ENCODE data around the gene CSNK1D. TPM values are rescaled to one million over a fixed set of nuclear protein-coding genes. Genes with fewer than 3 reads are reported as not detected.

CSNK1D gene
- total RNA-seq, 1 experiment from 2014 or later: 33.7 TPM

DNA sequence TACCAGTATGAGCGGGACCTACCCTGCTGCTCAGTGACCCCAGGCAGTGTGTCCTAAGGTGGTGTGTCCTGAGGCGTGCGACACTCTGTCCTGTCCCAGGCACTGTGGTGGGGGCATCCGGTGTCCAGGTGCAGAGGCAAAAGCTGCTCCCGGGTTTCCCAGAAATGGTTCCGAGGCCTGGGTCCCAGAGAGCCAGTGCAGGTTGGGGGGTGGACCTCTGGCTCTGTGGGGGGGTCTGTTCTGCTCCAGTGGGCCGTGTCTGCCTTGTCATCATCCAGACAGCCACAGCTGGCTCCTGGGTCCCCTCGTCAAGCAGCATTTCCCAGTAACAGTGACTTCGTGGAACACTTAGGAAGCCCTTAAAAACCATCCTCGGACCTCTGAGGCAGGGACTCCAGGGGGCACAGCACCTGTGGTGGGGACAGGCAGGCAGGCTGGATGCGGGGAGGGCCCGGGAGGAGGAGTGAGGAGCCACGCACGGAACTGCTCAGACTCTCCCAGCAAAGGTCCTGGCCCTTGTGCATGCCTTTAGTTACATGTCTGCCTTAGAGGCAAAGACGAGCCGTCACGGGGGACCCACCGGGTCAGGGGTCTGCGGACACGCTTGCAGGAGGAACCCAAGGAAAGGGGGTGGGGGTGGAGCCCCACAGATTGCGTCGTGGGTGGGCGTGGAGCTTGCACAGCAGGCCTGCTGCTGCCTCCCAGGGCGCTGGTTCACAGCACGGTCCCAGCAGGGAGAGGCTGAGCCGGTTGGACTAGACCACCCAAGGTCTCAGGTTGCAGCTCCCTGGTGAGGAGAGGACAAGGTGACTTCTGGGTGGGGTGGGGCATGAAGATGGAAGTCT, 39.1 kb downstream of the CSNK1D start:
- H3K36me3 ChIP-seq: peaks cover 88% of the 10 kb centered on the region
- no peak overlapping the region for H3K4me3 ChIP-seq
- peak; percentile 77 to 94 for DNase-seq (ENCODE audit: low read depth in 1 of 2, low spot score in 2 of 2)
- peaks cover 87% of the 10 kb centered on the region for H3K4me1 ChIP-seq (replicated peaks)
- no peaks in the 10 kb centered on the region for H3K9me3 ChIP-seq (replicated peaks)
- no peak overlapping the region for H3K27ac ChIP-seq
- no peaks in the 10 kb centered on the region for H3K27me3 ChIP-seq (replicated peaks)

DNA sequence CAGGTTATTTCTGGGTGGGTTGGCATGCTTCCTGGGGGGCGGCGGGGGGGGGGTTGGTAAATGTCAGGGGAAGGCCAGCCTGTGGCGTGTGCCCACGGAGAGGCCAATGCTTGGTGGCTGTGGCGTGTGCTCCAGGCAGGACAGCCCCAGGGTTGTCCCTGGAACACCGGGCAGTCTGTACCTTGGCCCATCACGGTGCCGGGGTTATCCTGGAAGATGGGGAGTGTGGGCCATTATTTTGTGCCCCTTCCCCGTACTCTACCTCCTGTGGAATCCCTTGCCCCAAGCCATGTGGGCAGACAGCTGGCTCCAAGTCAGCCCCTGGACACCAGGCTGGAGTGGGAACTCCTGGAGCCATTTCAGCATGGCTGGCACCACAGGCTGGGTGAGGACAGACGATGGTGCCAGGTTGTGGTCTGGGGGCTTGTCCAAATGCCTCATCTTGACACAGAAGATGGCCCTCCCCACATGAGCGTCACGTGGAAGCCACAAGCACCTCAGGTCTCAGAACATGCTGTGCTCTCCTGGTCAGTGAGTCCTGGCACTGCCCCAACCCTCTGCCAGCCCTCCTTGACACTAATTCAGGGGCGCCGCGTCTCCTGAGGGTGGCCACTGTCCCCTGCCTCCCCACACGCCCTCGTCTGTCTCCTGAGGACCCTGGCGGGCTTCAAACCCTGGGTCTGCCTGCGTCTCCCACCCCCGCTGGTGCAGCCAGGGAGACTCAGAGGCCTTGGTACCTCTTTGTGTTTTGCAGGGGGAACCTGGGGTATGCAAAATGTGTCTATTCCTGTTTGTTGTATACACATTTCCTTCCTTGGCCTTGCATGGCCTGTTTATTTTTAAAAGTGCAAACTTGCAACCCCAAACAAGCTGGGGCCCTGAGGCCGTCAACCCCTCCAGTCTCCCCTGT, 40.4 kb downstream of the CSNK1D start:
- Histone ChIP-seq H3K4me3 (no peak overlapping the region), H3K27me3 (replicated peaks) (no peaks in the 10 kb centered on the region), H3K4me1 (replicated peaks) (peaks cover 93% of the 10 kb centered on the region), H3K9me3 (replicated peaks) (peaks cover 4% of the 10 kb centered on the region), H3K27ac (no peak overlapping the region), H3K36me3 (peaks cover 83% of the 10 kb centered on the region)
- DNase-seq (ENCODE audit: low read depth in 1 of 2, low spot score in 2 of 2): no peak

DNA sequence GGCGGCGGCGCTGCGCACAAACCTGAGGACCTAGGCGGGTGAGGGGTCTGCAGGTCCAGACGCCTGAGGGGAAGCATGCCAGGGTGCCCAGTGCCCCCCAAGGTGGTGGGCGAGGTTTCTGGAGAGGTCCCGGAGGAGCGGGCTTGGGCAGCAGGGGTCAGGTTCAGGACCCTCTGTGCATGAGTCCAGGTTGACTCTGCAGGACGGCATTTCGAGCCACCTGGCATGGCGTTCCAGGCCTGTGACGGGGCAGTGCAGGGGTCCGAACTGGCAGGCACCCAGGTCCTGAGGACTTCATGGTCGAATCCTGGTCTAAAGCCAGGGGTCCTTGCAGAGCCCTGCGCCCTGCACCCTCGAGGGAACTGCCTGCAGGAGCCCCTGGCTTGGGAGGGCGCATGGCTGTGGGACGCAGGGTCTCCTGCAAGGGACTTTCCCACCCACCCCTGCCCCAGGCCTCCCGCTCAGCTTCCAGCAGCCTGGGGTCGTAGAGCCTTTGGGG, 41.1 kb downstream of the CSNK1D start:
- peaks cover 90% of the 10 kb centered on the region for H3K4me1 ChIP-seq (replicated peaks)
- peaks cover 76% of the 10 kb centered on the region for H3K36me3 ChIP-seq
- no peak for DNase-seq (ENCODE audit: low read depth in 1 of 2, low spot score in 2 of 2)
- H3K27ac ChIP-seq: no peak overlapping the region
- peak overlapping the region; percentile 98 for H3K4me3 ChIP-seq
- peaks cover 4% of the 10 kb centered on the region for H3K9me3 ChIP-seq (replicated peaks)
- H3K27me3 ChIP-seq (replicated peaks): no peaks in the 10 kb centered on the region

DNA sequence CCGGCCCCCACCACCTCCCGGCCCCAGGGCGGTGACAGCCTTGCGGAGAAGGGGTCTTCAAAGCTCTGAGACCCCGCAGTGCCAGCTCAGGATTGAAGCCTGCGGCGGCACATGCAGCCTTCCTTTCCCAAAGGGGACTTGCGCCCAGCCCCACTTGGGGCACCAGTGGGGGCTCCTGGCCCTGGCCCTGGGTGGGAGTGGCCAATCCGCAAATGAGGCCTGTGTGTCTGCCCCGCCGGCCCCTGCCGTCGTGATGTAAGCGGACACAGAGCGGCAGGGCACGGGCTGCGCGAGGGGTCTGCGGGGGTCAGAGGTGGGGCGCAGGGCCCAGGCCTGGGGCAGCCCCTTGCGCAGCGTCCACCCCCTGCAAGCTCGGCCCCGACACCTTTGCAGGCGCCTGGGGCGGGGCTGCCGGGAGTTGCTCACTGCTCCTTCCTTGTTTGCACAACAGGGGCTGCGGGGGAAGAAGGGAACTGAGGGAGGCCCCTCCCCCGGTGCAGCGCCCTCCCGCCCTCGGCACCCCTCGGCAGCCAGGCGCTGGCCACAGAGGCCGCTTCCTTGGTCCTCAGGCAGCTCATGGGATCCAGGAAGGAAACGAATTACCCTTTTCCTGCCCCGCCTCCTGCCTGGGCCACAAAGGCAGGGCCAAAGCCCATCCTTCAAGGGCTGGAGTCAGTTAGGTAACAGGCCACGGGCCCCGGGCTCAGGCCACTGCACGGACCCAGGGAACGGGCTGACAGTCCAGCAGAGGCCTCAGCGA, 41.8 kb downstream of the CSNK1D start:
- Histone ChIP-seq H3K4me1 (replicated peaks) (peaks cover 85% of the 10 kb centered on the region), H3K27me3 (replicated peaks) (no peaks in the 10 kb centered on the region), H3K36me3 (peaks cover 69% of the 10 kb centered on the region), H3K27ac (peak overlapping the region; percentile 41), H3K9me3 (replicated peaks) (peaks cover 4% of the 10 kb centered on the region), H3K4me3 (peak overlapping the region; percentile 98)
- DNase-seq (ENCODE audit: low read depth in 1 of 2, low spot score in 2 of 2): peak; percentile 71 to 84

DNA sequence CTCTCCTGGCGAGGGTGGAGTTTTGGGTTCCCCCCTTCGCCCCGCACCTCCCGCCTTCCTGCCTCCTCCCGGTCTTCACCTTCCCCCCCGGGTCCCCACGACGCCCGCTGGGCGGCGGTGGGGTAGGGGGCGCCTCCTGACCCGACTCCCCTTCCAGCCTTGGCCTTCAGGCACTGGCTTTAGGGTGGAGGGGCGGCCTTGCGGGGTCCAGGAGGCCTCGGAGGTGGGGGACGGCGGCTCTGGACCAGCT, 42.3 kb downstream of the CSNK1D start:
- H3K27ac ChIP-seq: peak overlapping the region; percentile 41
- peaks cover 4% of the 10 kb centered on the region for H3K9me3 ChIP-seq (replicated peaks)
- peak in 1 of 2 experiments; percentile 54 for DNase-seq (ENCODE audit: low read depth in 1 of 2, low spot score in 2 of 2)
- peaks cover 80% of the 10 kb centered on the region for H3K4me1 ChIP-seq (replicated peaks)
- H3K36me3 ChIP-seq: peaks cover 64% of the 10 kb centered on the region
- no peaks in the 10 kb centered on the region for H3K27me3 ChIP-seq (replicated peaks)
- H3K4me3 ChIP-seq: peak overlapping the region; percentile 98

DNA sequence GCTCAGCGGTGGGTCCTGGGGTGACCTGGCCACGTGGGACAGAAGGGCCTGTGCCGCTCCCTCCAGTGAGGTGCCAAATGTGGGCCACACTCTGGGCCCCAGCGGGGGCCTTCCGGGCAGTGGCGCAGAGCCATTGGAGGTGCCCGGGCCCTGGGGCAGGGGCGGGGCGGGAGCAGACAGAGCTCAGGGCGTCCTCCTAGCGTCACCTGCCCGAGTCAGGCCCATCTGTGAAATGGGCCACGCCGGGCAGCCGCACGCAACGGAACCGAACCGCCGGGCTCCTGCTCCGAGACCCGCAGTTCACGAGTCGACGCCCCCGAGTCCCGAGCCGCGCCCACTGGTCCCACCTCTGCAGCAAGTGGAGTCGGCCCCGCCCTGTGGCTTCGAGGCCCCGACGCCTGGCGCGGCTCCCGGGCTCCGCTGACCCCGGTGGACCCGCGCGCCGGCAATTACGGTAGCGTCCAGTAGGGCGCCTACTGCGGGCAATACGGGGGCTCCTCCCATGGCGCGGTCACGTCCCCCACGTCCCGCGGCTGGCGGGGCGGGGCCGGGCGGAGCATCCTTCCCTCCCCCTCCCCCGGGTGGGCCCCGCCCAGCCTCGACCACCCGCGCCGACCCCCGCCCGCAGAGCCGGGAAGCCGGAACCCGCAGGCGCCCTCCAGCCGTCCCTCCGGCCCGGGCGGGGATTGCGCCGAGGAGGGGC, 42.7 kb downstream of the CSNK1D start:
- H3K27ac ChIP-seq: peak overlapping the region; percentile 70
- H3K36me3 ChIP-seq: peaks cover 60% of the 10 kb centered on the region
- no peaks in the 10 kb centered on the region for H3K27me3 ChIP-seq (replicated peaks)
- peak overlapping the region; percentile 98 for H3K4me3 ChIP-seq
- peak; percentile 89 to 94 for DNase-seq (ENCODE audit: low read depth in 1 of 2, low spot score in 2 of 2)
- H3K4me1 ChIP-seq (replicated peaks): peaks cover 76% of the 10 kb centered on the region
- peaks cover 4% of the 10 kb centered on the region for H3K9me3 ChIP-seq (replicated peaks)

DNA sequence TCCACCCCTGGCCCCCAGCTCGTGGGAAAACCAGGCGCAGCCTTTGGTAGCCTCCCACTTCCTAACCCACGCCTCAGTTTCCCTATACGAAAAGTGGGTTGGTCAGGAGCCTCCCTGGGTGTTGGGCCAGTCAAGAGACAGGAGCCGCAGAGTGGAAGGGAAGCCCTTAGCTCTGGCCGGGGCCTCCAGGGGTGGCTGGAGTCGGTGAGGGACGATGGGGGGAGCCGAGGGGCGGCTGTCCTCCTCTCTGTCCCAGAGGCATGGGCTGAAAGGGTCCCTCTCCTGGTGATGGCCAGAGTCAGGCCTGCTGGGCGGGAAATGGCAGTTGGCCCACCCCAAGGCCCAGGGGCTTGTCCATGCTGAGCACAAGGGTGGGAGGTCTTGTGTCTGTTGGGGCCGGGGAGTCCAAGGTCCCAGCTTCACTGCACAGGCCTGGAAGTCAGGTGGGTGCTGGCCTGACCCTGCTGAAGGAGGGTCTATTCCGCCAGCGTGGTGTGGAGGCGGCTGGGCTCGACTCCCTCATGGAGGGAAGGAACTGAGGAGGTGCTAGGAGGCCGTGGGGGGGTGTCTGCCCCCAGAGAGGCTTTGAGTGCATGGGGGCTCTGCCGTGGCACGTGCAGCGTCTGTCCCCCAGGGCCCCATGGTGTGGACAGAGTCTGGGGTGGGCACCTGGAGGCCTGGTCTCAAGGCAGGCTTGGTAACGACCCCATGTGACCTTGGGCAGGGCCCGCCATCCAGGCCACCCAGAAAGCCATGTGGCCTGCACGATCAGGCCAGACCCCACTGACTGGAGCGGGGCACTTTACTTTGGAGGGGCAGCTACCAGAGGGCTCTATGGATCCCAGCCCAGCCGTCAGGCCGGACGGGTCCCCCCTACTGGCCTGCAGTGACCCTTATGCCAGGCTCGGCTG, 43.5 kb downstream of the CSNK1D start:
- DNase-seq (ENCODE audit: low read depth in 1 of 2, low spot score in 2 of 2): peak in 1 of 2 experiments; percentile 71
- H3K4me3 ChIP-seq: peak overlapping the region; percentile 98
- peaks cover 4% of the 10 kb centered on the region for H3K9me3 ChIP-seq (replicated peaks)
- peak overlapping the region; percentile 70 for H3K27ac ChIP-seq
- H3K27me3 ChIP-seq (replicated peaks): no peaks in the 10 kb centered on the region
- peaks cover 72% of the 10 kb centered on the region for H3K4me1 ChIP-seq (replicated peaks)
- peaks cover 51% of the 10 kb centered on the region for H3K36me3 ChIP-seq

DNA sequence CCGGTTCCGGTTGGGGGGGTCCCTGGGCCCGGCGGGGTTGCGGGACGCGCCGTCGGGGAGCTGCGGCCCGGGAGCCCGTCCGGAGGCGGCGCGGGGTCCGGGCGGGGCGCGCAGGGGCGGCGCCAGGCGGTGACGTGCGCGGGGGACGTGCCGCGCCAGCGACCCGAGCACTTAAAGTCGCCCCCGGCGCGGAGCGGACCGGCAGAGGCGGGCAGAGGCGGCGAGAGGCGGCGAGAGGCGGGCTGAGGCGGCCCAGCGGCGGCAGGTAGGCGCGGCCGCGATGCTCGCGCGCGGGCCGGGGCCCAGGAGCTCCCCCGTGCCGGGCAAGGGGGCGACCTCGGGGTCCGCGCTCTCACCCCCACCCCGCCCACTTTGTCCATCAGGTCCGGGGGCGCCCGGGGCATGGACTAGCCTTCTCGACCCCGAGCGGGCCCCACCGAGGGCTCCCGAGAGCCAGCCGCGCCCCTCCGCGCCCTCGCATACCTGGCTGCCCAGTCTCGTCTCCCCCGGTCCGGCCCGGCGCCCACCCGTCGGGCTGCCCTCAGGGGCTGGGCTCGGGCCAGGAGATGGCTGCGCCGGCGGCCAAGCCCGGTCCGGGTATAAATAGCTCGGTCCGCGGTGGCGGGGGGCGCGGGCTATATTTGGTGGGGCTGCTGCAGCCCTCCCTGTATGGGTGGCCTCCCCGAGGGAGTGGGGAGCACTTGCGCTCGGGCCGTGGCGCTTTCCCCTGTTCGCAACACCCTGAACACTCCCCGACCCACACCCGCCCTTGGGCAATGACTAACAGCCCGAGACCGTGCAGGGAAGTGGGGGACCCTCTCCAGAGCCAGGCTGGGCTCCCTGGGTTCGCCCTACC, 44.4 kb downstream of the CSNK1D start, which contains the start of gene SLC16A3:
SLC16A3 (plus strand) TSS at position 201 of the 856 bp plus-strand sequence. CDS start 6,967 bp downstream, outside the sequence.
- Histone ChIP-seq H3K4me3 (peak within 1 kb of the TSS; percentile 98), H3K4me1 (replicated peaks) (peaks cover 63% of the 10 kb centered on the region), H3K9me3 (replicated peaks) (peaks cover 4% of the 10 kb centered on the region), H3K27ac (peak within 1 kb of the TSS; percentile 74), H3K27me3 (replicated peaks) (no peaks in the 10 kb centered on the region), H3K36me3 (peaks cover 43% of the 10 kb centered on the region)
- peak in 1 of 2 experiments; percentile 62 for DNase-seq (ENCODE audit: low read depth in 1 of 2, low spot score in 2 of 2)

DNA sequence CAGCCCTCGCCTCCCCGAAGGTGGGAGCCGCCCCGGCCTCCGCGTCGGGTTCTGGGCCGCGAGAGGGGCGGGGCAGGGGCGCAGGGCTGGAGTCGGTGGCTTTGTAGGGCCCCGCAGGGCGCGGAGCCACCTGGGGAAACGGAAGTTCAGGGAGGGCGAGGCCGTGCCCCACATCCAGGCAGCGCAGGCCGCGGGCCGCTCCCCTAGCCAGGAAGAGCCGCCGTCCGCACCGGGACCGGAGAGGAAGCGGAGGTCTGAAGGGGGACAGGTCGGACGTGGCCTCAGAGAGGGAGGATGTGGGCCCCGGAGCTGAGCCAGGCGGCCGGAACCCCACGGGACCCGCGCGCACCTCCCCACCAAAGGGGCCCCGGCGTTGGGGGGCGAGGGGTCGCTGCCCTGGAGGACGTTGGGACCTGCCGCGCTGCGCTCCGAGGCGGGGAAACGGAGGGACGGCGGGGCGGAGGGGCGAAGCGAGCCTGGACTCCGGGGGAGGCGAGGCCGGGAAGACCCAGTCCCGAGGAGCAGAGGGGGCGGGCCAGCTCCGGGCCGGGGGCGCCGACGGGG, 45.1 kb downstream of the CSNK1D start:
- peaks cover 42% of the 10 kb centered on the region for H3K36me3 ChIP-seq
- peak overlapping the region; percentile 74 for H3K27ac ChIP-seq
- peaks cover 4% of the 10 kb centered on the region for H3K9me3 ChIP-seq (replicated peaks)
- H3K27me3 ChIP-seq (replicated peaks): no peaks in the 10 kb centered on the region
- H3K4me1 ChIP-seq (replicated peaks): peaks cover 57% of the 10 kb centered on the region
- no peak for DNase-seq (ENCODE audit: low read depth in 1 of 2, low spot score in 2 of 2)
- H3K4me3 ChIP-seq: peak overlapping the region; percentile 98

DNA sequence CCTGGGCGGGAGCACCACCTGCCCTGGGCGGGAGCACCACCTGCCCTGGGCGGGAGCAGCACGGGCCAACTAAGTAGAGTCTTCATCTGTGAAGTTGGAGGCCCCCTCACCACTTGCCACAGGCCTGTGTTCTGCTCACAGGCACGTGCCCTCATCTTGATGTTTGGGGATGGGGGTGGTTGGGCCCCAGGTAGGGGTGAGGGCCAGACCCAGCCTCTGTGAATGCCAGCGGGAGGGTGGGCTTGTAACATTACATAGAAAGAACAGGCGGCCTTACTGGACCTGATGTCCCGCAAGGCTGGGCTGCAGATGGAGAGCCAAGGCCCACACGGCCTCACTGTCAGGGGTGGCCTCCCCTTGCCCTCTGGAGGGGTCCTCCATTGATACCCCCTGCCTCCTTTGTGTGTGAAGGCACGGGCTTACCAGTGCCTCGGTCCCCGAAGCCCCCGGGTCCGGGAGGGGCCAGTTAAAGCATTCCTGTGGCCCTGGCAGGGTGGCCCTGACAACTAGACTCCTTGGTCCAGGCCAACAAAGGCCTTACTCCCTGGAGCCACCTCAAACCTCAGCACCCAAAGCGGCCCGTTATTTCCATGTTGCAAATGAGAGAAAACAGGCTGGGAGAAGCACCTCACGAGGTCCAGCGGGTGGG, 45.7 kb downstream of the CSNK1D start:
- Histone ChIP-seq H3K27me3 (replicated peaks) (no peaks in the 10 kb centered on the region), H3K4me1 (replicated peaks) (peaks cover 52% of the 10 kb centered on the region), H3K4me3 (peak overlapping the region; percentile 98; the same call in 1 of the 2 replicates), H3K9me3 (replicated peaks) (peaks cover 4% of the 10 kb centered on the region), H3K36me3 (peaks cover 42% of the 10 kb centered on the region), H3K27ac (no peak overlapping the region)
- no peak for DNase-seq (ENCODE audit: low read depth in 1 of 2, low spot score in 2 of 2)

Measured in SJSA1 (cell line).